ENCODE results near the gene CD84. TPM values are rescaled to one million over a fixed set of nuclear protein-coding genes. Genes with fewer than 3 reads are reported as not detected.

The CD84 gene
- polyA plus RNA-seq, 1 of the 3 experiments (the other 2 are of a cell fraction): not detected

DNA sequence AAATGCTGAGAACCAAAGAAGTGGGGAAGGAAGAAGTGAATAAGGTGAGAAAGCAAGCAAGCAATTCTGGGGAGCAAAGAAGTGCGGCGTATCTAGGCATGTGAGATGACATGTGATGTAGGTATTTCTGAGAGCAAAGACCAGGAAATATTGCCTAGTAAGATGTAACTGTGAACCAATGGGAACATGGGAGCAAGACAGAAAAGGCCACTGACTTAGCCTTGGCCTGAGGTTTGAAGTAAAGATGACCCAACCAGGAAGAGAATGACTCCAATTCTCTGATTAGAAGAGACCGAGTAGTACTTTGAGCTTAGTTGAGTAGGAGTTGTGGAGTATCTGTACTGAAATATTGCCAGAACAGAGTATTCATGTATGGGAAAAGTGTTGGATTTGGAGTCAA lies 87.3 kb downstream of the CD84 start:
- H3K9me3 ChIP-seq: no peaks in the 10 kb centered on the region
- no peaks in the 10 kb centered on the region for H4K20me1 ChIP-seq (ENCODE audit: insufficient read depth)
- CTCF ChIA-PET: interaction anchor here (0.6 kb wide), 1 partner anchor 1940 kb away, joined by 4 read pairs; no protein-coding TSS in a partner anchor
- no peaks in the 10 kb centered on the region for H3K4me1 ChIP-seq (ENCODE audit: control insufficient read depth in 1 of 2, insufficient read depth in 2 of 2, low read depth in 1 of 2, low read length in 1 of 2)
- no peak overlapping the region for H2AFZ ChIP-seq (ENCODE audit: low read depth)
- POLR2A ChIA-PET: no interaction called here
- H3K4me3 ChIP-seq (ENCODE audit: low read depth in 2 of 2, low read length in 1 of 2): no peak overlapping the region
- no peaks in the 10 kb centered on the region for H3K27me3 ChIP-seq (ENCODE audit: insufficient read depth)
- no peaks in the 10 kb centered on the region for H3F3A ChIP-seq (replicated peaks; ENCODE audit: insufficient read depth)
- H3K9ac ChIP-seq: no peak overlapping the region
- TF ChIP-seq RAD21 (IDR thresholded peaks at IDR 0.05; ENCODE audit: low read length): no peak
- no peak for TF ChIP-seq CTCF (IDR thresholded peaks at IDR 0.05)
- TF ChIP-seq USF2 (IDR thresholded peaks at IDR 0.05; ENCODE audit: borderline replicate concordance, low read depth, low read length): no peak
- no peak for TF ChIP-seq GABPA (IDR thresholded peaks at IDR 0.05; ENCODE audit: low read depth)
- H3K79me2 ChIP-seq (ENCODE audit: insufficient read depth): no peaks in the 10 kb centered on the region
- DNase-seq: no peak
- no peaks in the 10 kb centered on the region for H3K9me2 ChIP-seq
- H3K4me2 ChIP-seq: no peak overlapping the region
- H3K27ac ChIP-seq (ENCODE audit: low read depth in 2 of 2, low read length in 1 of 2): no peak overlapping the region
- H3K36me3 ChIP-seq (replicated peaks in 1 of 2; ENCODE audit: control insufficient read depth in 1 of 2, insufficient read depth in 2 of 2, low read length in 1 of 2): no peaks in the 10 kb centered on the region
- 25% methylated on average over 3 of the region's 3 CpGs for WGBS (ENCODE audit: low lambda C conversion rate)

Other genes starting within 250 kb of the CD84 start
- 91.4 and 122 TPM in 2 replicates for gene COPA, start 236.2 kb downstream of the CD84 start, polyA plus RNA-seq (2012; rRNA removed)
- 165 and 226 TPM in 2 replicates for gene NCSTN, start 236.1 kb downstream of the CD84 start, polyA plus RNA-seq (2012; rRNA removed)
- 0.16 and 0.18 TPM in 2 replicates for gene NHLH1, start 212.4 kb downstream of the CD84 start, polyA plus RNA-seq (2012; rRNA removed)
- gene VANGL2, start 178.9 kb downstream of the CD84 start, polyA plus RNA-seq (2012; rRNA removed): 13.4 and 17.5 TPM in 2 replicates
- gene SLAMF6, start 56.2 kb downstream of the CD84 start, polyA plus RNA-seq (2012; rRNA removed): not detected in 2 replicates
- not detected in 2 replicates for gene SLAMF1, start 67.5 kb upstream of the CD84 start, polyA plus RNA-seq (2012; rRNA removed)
- gene CD48, start 132.3 kb upstream of the CD84 start, polyA plus RNA-seq (2012; rRNA removed): not detected in 2 replicates
- not detected in 2 replicates for gene SLAMF7, start 159.8 kb upstream of the CD84 start, polyA plus RNA-seq (2012; rRNA removed)
- gene LY9, start 216.7 kb upstream of the CD84 start, polyA plus RNA-seq (2012; rRNA removed): not detected in 2 replicates